IMR-90 (cell line): Measurements from ENCODE around the gene OR1J4. TPM values are rescaled to one million over a fixed set of nuclear protein-coding genes. Genes with fewer than 3 reads are reported as not detected.

Experiments
- ATAC-seq: fragments of 200-7000 bp; cut with Tn5 transposase; 2 replicates; pipeline ENCODE4 v1.9.1; 2020; ENCODE audit warnings: low read depth, mild to moderate bottlenecking, moderate library complexity
- BruUV-seq: library from RNA; stranded (reverse); fragments of 400-500 nt; replicated peaks from 2 replicates; lab custom pipeline; 2021; lab: Mats Ljungman, UMichigan
- CTCF ChIA-PET: fragments of 300-600 bp; formaldehyde crosslinking; extraction: SDS; loops from one replicate; lab custom pipeline; 2021; ENCODE audit warnings: antibody characterized with exemption; lab: Yijun Ruan, JAX
- POLR2A ChIA-PET: fragments of 300-600 bp; sonication (Branson Sonifier 250); formaldehyde crosslinking; loops from one replicate; lab custom pipeline; 2022; ENCODE audit warnings: antibody characterized with exemption; ENCODE audit not compliant: unreplicated experiment; lab: Charles Lee
- DNase-seq: peaks from one replicate; pipeline ENCODE4 v3.0.0; 2013
- H2AFZ ChIP-seq: replicated peaks from 2 replicates; pipeline ENCODE3; 2013; ENCODE audit warnings: low read length, mild to moderate bottlenecking; ENCODE audit not compliant: poor library complexity
- H2AK5ac ChIP-seq: 2 replicates; pipeline ENCODE4 v1.6.1; 2013; ENCODE audit warnings: low read depth, low read length, inconsistent platforms
- H2AK9ac ChIP-seq: replicated peaks from 2 replicates; pipeline ENCODE3; 2013; ENCODE audit warnings: mild to moderate bottlenecking, low read depth, low read length, moderate library complexity; ENCODE audit not compliant: poor library complexity
- H2BK120ac ChIP-seq: 2 replicates; pipeline ENCODE4 v1.6.1; 2013; ENCODE audit warnings: low read depth, low read length, inconsistent platforms
- H2BK15ac ChIP-seq: 3 replicates; pipeline ENCODE4 v1.6.1; 2013; ENCODE audit warnings: low read depth, low read length, inconsistent platforms
- H2BK20ac ChIP-seq: 2 replicates; pipeline ENCODE4 v1.6.1; 2013; ENCODE audit warnings: low read depth, mild to moderate bottlenecking, inconsistent platforms, low read length, moderate library complexity
- H2BK5ac ChIP-seq: 2 replicates; pipeline ENCODE4 v1.6.1; 2013; ENCODE audit warnings: mild to moderate bottlenecking, low read depth, low read length, inconsistent platforms; ENCODE audit not compliant: poor library complexity, severe bottlenecking
- H3K14ac ChIP-seq: replicated peaks from 2 replicates; pipeline ENCODE4 v1.6.1; 2013; ENCODE audit warnings: low read depth, low read length, inconsistent platforms
- H3K18ac ChIP-seq: 2 replicates; pipeline ENCODE4 v1.6.1; 2013; ENCODE audit warnings: low read depth, low read length, control low read depth
- H3K23ac ChIP-seq: 2 replicates; pipeline ENCODE4 v1.6.1; 2013; ENCODE audit warnings: low read depth, low read length, inconsistent platforms
- H3K27ac ChIP-seq: 2 replicates; pipeline ENCODE4 v1.5.1; 2013; ENCODE audit warnings: mild to moderate bottlenecking, control low read depth, low read length; ENCODE audit not compliant: insufficient read depth
- H3K27me3 ChIP-seq: 2 replicates; pipeline ENCODE4 v1.6.1; 2013; ENCODE audit warnings: low read length; ENCODE audit not compliant: control insufficient read depth, insufficient read depth
- H3K36me3 ChIP-seq: 2 replicates; pipeline ENCODE4 v1.6.1; 2013; ENCODE audit warnings: low read length, mixed read lengths; ENCODE audit not compliant: control insufficient read depth, insufficient read depth
- H3K4ac ChIP-seq: 2 replicates; pipeline ENCODE4 v1.6.1; 2013; ENCODE audit warnings: low read depth, low read length, inconsistent platforms
- H3K4me1 ChIP-seq: 2 replicates; pipeline ENCODE4 v1.6.1; 2013; ENCODE audit warnings: low read length, mixed read lengths; ENCODE audit not compliant: control insufficient read depth, insufficient read depth
- H3K4me2 ChIP-seq: 2 replicates; pipeline ENCODE4 v1.6.1; 2013; ENCODE audit warnings: low read depth, mild to moderate bottlenecking, control low read depth, low read length, moderate library complexity
- H3K4me3 ChIP-seq: 2 replicates; pipeline ENCODE4 v1.5.1; 2013; ENCODE audit warnings: low read depth, mild to moderate bottlenecking, control low read depth, low read length, moderate library complexity; ENCODE audit not compliant: insufficient read depth
- H3K56ac ChIP-seq: 2 replicates; pipeline ENCODE4 v1.6.1; 2013; ENCODE audit warnings: low read length, inconsistent platforms; ENCODE audit not compliant: insufficient read depth; ENCODE audit errors: extremely low read depth
- H3K79me1 ChIP-seq, 2 experiments: 2 replicates each; pipeline ENCODE4 v1.6.1; 2013; ENCODE audit warnings: low read length in 2 of 2, inconsistent platforms in 1 of 2, low read depth in 1 of 2
- H3K9ac ChIP-seq: 2 replicates; pipeline ENCODE4 v1.6.1; 2013; ENCODE audit warnings: low read depth, low read length, control low read depth
- H3K9me1 ChIP-seq: 2 replicates; pipeline ENCODE4 v1.6.1; 2013; ENCODE audit warnings: low read length, inconsistent platforms; ENCODE audit not compliant: insufficient read depth
- H3K9me3 ChIP-seq: 2 replicates; pipeline ENCODE4 v1.6.1; 2013; ENCODE audit warnings: low read length; ENCODE audit not compliant: control insufficient read depth, insufficient read depth
- H4K20me1 ChIP-seq: 2 replicates; pipeline ENCODE4 v1.6.1; 2013; ENCODE audit warnings: low read length, inconsistent platforms; ENCODE audit not compliant: insufficient read depth
- H4K5ac ChIP-seq: 2 replicates; pipeline ENCODE4 v1.6.1; 2013; ENCODE audit warnings: mild to moderate bottlenecking, low read depth, low read length, control low read depth
- H4K8ac ChIP-seq, 2 experiments: 2 replicates each; pipeline ENCODE4 v1.6.1; 2013; ENCODE audit warnings: low read depth in 2 of 2, low read length in 2 of 2, control low read depth in 1 of 2, inconsistent platforms in 1 of 2
- H4K91ac ChIP-seq: 2 replicates; pipeline ENCODE4 v1.6.1; 2013; ENCODE audit warnings: low read depth, low read length, inconsistent platforms; ENCODE audit not compliant: insufficient read depth
- BHLHE40 ChIP-seq: fragments of 150-350 bp; IDR thresholded peaks from 2 replicates; pipeline ENCODE4 v1.6.1; 2016; ENCODE audit warnings: mild to moderate bottlenecking, low read depth, low read length
- CEBPB ChIP-seq: IDR thresholded peaks from 2 replicates; pipeline ENCODE4 v1.6.1; 2012; ENCODE audit warnings: low read depth, low read length, improper control_type of control experiment
- CHD1 ChIP-seq: IDR thresholded peaks from 2 replicates; pipeline ENCODE4 v1.6.1; 2012; ENCODE audit warnings: low read depth, low read length, improper control_type of control experiment
- CTCF ChIP-seq: conservative IDR thresholded peaks from 2 replicates; pipeline ENCODE4 v1.5.1; 2012; ENCODE audit warnings: mild to moderate bottlenecking, low read depth, low read length, improper control_type of control experiment
- ELK1 ChIP-seq: fragments of 150-350 bp; IDR thresholded peaks from 2 replicates; pipeline ENCODE4 v1.6.1; 2016; ENCODE audit warnings: low read depth, mild to moderate bottlenecking, low read length, moderate library complexity, borderline replicate concordance
- FOS ChIP-seq: fragments of 150-350 bp; IDR thresholded peaks from 2 replicates; pipeline ENCODE4 v1.6.1; 2016; ENCODE audit warnings: low read depth, low read length
- MAFK ChIP-seq: IDR thresholded peaks from 2 replicates; pipeline ENCODE4 v1.6.1; 2012; ENCODE audit warnings: low read depth, low read length, improper control_type of control experiment
- MAZ ChIP-seq: IDR thresholded peaks from 2 replicates; pipeline ENCODE4 v1.6.1; 2012; ENCODE audit warnings: low read depth, mild to moderate bottlenecking, low read length, improper control_type of control experiment, moderate library complexity, borderline replicate concordance
- MXI1 ChIP-seq: IDR thresholded peaks from 2 replicates; pipeline ENCODE4 v1.6.1; 2012; ENCODE audit warnings: low read depth, mild to moderate bottlenecking, low read length, moderate library complexity, borderline replicate concordance
- NFE2L2 ChIP-seq: fragments of 150-350 bp; IDR thresholded peaks from 2 replicates; pipeline ENCODE4 v1.6.1; 2016; ENCODE audit warnings: low read depth, mild to moderate bottlenecking, low read length
- POLR2A ChIP-seq: IDR thresholded peaks from 2 replicates; pipeline ENCODE4 v1.6.1; 2012; ENCODE audit warnings: mild to moderate bottlenecking, low read depth, low read length
- RAD21 ChIP-seq: IDR thresholded peaks from 2 replicates; pipeline ENCODE4 v1.6.1; 2012; ENCODE audit warnings: low read length, improper control_type of control experiment
- RCOR1 ChIP-seq: IDR thresholded peaks from 2 replicates; pipeline ENCODE4 v1.6.1; 2012; ENCODE audit warnings: mild to moderate bottlenecking, low read length, improper control_type of control experiment; ENCODE audit not compliant: insufficient replicate concordance
- RFX5 ChIP-seq: IDR thresholded peaks from 2 replicates; pipeline ENCODE4 v1.8.0; 2012; ENCODE audit warnings: low read depth, mild to moderate bottlenecking, low read length, moderate library complexity
- SMC3 ChIP-seq: fragments of 150-350 bp; IDR thresholded peaks from 2 replicates; pipeline ENCODE4 v1.6.1; 2016; ENCODE audit warnings: low read depth, mild to moderate bottlenecking, antibody characterized with exemption, low read length, moderate library complexity
- whole genome bisulfite sequencing, 2 experiments: methylation state at CpG; one replicate each; pipeline versions ENCODE4 v1.1.5 to v1.1.7; 2013; ENCODE audit warnings: missing lambda C conversion rate in 2 of 2; ENCODE audit not compliant: insufficient read length in 1 of 2; ENCODE audit errors: extremely low coverage in 2 of 2; 5-methylcytosine and 5-hydroxymethylcytosine counted together
- dilution Hi-C: fragments of 300-500 bp; cut with HindIII; formaldehyde crosslinking; loops from one replicate; pipeline ENCODE4 v1.14.3; 2018; ENCODE audit warnings: low sequenced_read_pairs; ENCODE audit not compliant: unreplicated experiment
- in situ Hi-C: fragments of 300-500 bp; cut with MboI; formaldehyde crosslinking; loops from 3 replicates; pipeline ENCODE4 v1.14.3; 2019; ENCODE audit warnings: low sequenced_read_pairs, inconsistent platforms, mixed read lengths
- intact Hi-C: fragments of 100-400 bp; cut with micrococcal nuclease; formaldehyde crosslinking; loops from 2 replicates; pipeline ENCODE4 v1.10.0; 2022
- polyA plus RNA-seq, 3 experiments: library from polyadenylated mRNA; depleted of rRNA; stranded (reverse); fragments of >200 nt; gene quantifications; 2 replicates each; pipeline ENCODE4 v1.2.3, GENCODE V29; 2012; ENCODE audit warnings: low replicate concordance in 1 of 3
- total RNA-seq: library from RNA; depleted of rRNA; stranded (reverse); fragments of >200 nt; gene quantifications from 2 replicates; pipeline ENCODE4 v1.2.3, GENCODE V29; 2012
- TF ChIP-seq, protein P1 (sequence below): fragments of 150-350 bp; IDR thresholded peaks from 2 replicates; pipeline ENCODE4 v1.6.1; 2017; ENCODE audit warnings: mild to moderate bottlenecking, antibody characterized with exemption, low read length, low read depth

The OR1J4 gene
- total and polyA plus RNA-seq, 2 of the 4 experiments (the other 2 are of a cell fraction): not detected

GRCh38 chr9:122536134-122536533, 17.2 kb downstream of the OR1J4 start:
- dilution Hi-C loops: no loop called here
- BruUV-seq: no TSS peak

More at GRCh38 chr9:122536134-122536533, 17.2 kb downstream of the OR1J4 start:
- no peak for ATAC-seq
- no peak overlapping the region for H3K4me2 ChIP-seq
- H3K36me3 ChIP-seq: no peaks in the 10 kb centered on the region
- in situ Hi-C loops (no loop called here), intact Hi-C loops (no loop called here)
- no peak overlapping the region for H3K4me3 ChIP-seq
- H2BK20ac ChIP-seq: no peak overlapping the region
- no peak overlapping the region for H2BK5ac ChIP-seq
- no peak overlapping the region for H2AK9ac ChIP-seq
- no peak overlapping the region for H2AK5ac ChIP-seq
- no peak overlapping the region for H2AFZ ChIP-seq
- H3K79me1 ChIP-seq: no peaks in the 10 kb centered on the region
- no peak overlapping the region for H3K23ac ChIP-seq
- H3K27me3 ChIP-seq: no peaks in the 10 kb centered on the region
- H4K8ac ChIP-seq: no peak overlapping the region
- H3K56ac ChIP-seq: no peak overlapping the region
- CTCF ChIA-PET: no interaction called here
- no peaks in the 10 kb centered on the region for H3K9me3 ChIP-seq
- no peak overlapping the region for H3K27ac ChIP-seq
- H2BK15ac ChIP-seq: no peak overlapping the region
- no peak overlapping the region for H4K5ac ChIP-seq
- DNase-seq: no peak
- no peak overlapping the region for H3K9ac ChIP-seq
- H3K14ac ChIP-seq: no peak overlapping the region
- no peak for TF ChIP-seq RCOR1
- TF ChIP-seq RAD21: no peak
- no peak for TF ChIP-seq BHLHE40
- no peak for TF ChIP-seq FOS
- TF ChIP-seq MAZ: no peak
- no peak for TF ChIP-seq MAFK
- TF ChIP-seq SMC3: no peak
- no peak for TF ChIP-seq CTCF
- no peak for TF ChIP-seq NFE2L2
- TF ChIP-seq, protein P1, sequence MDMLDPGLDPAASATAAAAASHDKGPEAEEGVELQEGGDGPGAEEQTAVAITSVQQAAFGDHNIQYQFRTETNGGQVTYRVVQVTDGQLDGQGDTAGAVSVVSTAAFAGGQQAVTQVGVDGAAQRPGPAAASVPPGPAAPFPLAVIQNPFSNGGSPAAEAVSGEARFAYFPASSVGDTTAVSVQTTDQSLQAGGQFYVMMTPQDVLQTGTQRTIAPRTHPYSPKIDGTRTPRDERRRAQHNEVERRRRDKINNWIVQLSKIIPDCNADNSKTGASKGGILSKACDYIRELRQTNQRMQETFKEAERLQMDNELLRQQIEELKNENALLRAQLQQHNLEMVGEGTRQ: no peak
- no peak for TF ChIP-seq MXI1
- TF ChIP-seq CEBPB: no peak
- TF ChIP-seq RFX5: no peak
- TF ChIP-seq ELK1: no peak
- no peak for TF ChIP-seq CHD1
- no peak for TF ChIP-seq POLR2A
- H4K91ac ChIP-seq: no peak overlapping the region
- WGBS, 2 experiments: 80% methylated on average over 1 of the region's 1 CpG; no CpG with 5 or more reads in 1 of the 2 experiments
- no peaks in the 10 kb centered on the region for H3K4me1 ChIP-seq
- no peaks in the 10 kb centered on the region for H3K9me1 ChIP-seq
- H4K20me1 ChIP-seq: no peaks in the 10 kb centered on the region
- H3K4ac ChIP-seq: no peak overlapping the region
- no peak overlapping the region for H3K18ac ChIP-seq
- H2BK120ac ChIP-seq: no peak overlapping the region
- POLR2A ChIA-PET: no interaction called here
